Effector memory CD4-positive, alpha-beta T cell (primary cell): Measurements from ENCODE around the gene ELAVL4.

Experiments
- DNase-seq, 3 donors: peaks; one replicate each; pipeline ENCODE4 v3.0.0-alpha.2; 2020
- H3K27ac ChIP-seq: 2 replicates; pipeline ENCODE4 v1.7.0; 2013; ENCODE audit warnings: mild to moderate bottlenecking, low read length, moderate library complexity; ENCODE audit not compliant: insufficient read depth, poor library complexity, severe bottlenecking
- H3K27me3 ChIP-seq: replicated peaks from 2 replicates; pipeline ENCODE4 v1.7.0; 2013; ENCODE audit warnings: mild to moderate bottlenecking, low read length; ENCODE audit not compliant: insufficient read depth, control insufficient read depth, poor library complexity, severe bottlenecking
- H3K36me3 ChIP-seq: 2 replicates; pipeline ENCODE4 v1.7.0; 2013; ENCODE audit warnings: mild to moderate bottlenecking, low read length, moderate library complexity; ENCODE audit not compliant: control insufficient read depth, insufficient read depth
- H3K4me1 ChIP-seq: 2 replicates; pipeline ENCODE4 v1.7.0; 2013; ENCODE audit warnings: low read length, mild to moderate bottlenecking; ENCODE audit not compliant: control insufficient read depth, insufficient read depth, poor library complexity, severe bottlenecking
- H3K4me3 ChIP-seq: 2 replicates; pipeline ENCODE4 v1.7.0; 2013; ENCODE audit warnings: low read length, low read depth, mild to moderate bottlenecking; ENCODE audit not compliant: insufficient read depth, poor library complexity, severe bottlenecking
- H3K9me3 ChIP-seq: 2 replicates; pipeline ENCODE4 v1.7.0; 2013; ENCODE audit warnings: mild to moderate bottlenecking, low read length, moderate library complexity; ENCODE audit not compliant: control insufficient read depth

The ELAVL4 gene

DNA sequence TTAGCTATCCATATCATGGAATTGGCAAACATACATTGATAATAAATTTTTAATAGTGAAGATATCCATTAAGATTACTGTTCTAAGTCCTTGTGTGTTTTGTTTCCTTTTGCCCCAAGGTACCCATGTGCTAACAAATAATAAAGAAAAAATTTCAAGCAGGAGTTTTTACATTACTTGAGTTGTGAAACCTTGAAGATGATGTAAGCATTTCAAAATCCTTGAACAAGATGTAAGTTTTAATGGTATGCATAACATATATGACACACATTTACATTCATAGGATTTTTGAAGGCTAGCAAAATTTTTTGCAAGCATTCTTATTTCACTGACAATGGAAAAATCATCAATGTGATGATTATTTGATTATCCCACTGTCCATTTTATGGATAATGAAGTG lies 10.9 kb upstream of the ELAVL4 start:
- Histone ChIP-seq H3K27ac (no peak overlapping the region), H3K4me1 (no peaks in the 10 kb centered on the region), H3K9me3 (no peaks in the 10 kb centered on the region), H3K27me3 (no peaks in the 10 kb centered on the region), H3K4me3 (no peak overlapping the region), H3K36me3 (no peaks in the 10 kb centered on the region)
- DNase-seq: no peak

DNA sequence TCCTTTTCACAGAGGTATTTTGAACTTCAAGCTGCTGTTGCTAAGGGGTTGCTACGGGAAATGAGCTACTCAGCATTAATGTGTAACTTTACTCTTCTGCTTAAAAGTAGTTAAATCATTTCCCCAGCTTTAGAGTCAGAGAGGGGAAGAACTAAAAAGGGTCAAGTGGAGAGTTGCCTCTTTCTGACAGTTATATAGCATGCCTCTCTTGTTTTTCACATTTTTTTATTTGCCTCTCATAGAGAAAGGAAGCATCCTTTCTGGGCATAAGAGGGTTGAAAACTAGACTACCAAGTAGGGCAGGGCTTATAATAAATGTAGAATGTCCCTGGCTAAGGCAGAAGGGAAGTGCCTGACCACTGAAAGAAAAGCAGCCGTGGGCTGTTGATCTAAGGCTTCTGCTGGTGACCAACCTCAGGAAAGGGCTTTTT lies 10.1 kb upstream of the ELAVL4 start:
- Histone ChIP-seq H3K27me3 (no peaks in the 10 kb centered on the region), H3K4me1 (no peaks in the 10 kb centered on the region), H3K9me3 (no peaks in the 10 kb centered on the region), H3K36me3 (no peaks in the 10 kb centered on the region), H3K27ac (no peak overlapping the region), H3K4me3 (no peak overlapping the region)
- DNase-seq: no peak

DNA sequence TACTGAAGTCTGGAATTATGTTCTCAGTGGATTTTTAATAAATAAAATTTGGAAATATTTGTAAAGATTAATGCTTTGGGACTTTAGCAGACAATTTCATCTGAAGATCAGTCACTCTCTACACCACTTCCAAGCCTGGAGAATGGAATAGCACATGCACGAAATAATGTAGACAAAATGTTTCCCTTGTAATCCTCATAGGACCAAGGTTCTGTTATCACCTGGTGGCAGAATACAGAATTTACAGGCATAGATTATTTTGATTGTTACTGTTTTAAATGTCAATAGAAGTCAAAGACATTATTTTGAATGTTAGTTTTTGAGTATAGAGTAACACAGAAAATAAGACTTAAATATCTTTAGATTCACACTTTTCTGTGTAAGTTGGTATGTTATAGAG lies 9.1 kb upstream of the ELAVL4 start:
- Histone ChIP-seq H3K36me3 (no peaks in the 10 kb centered on the region), H3K27me3 (no peaks in the 10 kb centered on the region), H3K4me3 (no peak overlapping the region), H3K27ac (no peak overlapping the region), H3K9me3 (no peaks in the 10 kb centered on the region), H3K4me1 (no peaks in the 10 kb centered on the region)
- DNase-seq: no peak

DNA sequence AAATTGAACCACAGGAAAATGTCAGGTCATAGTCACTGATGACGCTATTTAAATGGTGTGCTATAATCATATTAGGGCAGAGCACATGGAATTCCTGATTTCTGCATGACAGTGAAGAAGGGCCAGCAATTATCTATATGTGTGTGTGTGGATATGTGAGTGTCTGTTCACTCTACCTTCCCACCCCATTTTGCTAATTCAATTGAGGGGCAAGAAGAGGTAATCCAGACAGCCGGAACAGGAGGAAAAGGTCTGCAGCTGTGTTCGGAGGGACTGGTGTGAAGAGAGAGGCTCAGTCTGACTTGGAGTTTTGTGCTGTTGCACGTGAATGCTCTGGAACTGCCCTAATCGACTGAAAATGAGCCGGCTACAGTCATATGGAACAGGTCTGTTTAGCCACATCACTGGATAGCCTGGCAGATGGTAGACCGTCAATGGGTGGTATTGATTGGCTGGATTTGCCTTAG lies 5.1 kb upstream of the ELAVL4 start:
- no peak overlapping the region for H3K4me3 ChIP-seq
- H3K9me3 ChIP-seq: no peaks in the 10 kb centered on the region
- no peaks in the 10 kb centered on the region for H3K4me1 ChIP-seq
- no peaks in the 10 kb centered on the region for H3K36me3 ChIP-seq
- H3K27me3 ChIP-seq: no peaks in the 10 kb centered on the region
- H3K27ac ChIP-seq: no peak overlapping the region
- DNase-seq: no peak

DNA sequence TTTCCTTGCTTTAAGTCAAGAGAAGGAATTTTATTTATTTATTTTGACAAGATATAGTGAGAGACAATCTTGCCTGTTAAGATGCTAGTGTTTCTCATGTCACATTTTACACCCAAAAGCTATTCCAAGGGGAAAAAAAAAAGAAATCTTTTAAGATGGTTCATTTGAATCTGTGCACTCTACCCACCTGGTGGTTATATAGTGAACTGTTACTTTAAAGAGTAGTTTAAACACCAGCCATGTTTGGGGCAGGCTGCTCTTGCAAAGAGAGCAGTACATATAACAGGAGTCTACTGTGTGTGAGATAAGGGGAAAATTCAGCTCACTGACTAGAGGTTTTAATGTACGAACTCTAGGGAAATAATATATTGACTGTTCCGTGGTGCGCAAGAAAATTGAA lies 3.3 kb upstream of the ELAVL4 start:
- no peaks in the 10 kb centered on the region for H3K27me3 ChIP-seq
- no peak overlapping the region for H3K4me3 ChIP-seq
- no peaks in the 10 kb centered on the region for H3K4me1 ChIP-seq
- H3K36me3 ChIP-seq: no peaks in the 10 kb centered on the region
- no peak overlapping the region for H3K27ac ChIP-seq
- DNase-seq: no peak
- no peaks in the 10 kb centered on the region for H3K9me3 ChIP-seq

DNA sequence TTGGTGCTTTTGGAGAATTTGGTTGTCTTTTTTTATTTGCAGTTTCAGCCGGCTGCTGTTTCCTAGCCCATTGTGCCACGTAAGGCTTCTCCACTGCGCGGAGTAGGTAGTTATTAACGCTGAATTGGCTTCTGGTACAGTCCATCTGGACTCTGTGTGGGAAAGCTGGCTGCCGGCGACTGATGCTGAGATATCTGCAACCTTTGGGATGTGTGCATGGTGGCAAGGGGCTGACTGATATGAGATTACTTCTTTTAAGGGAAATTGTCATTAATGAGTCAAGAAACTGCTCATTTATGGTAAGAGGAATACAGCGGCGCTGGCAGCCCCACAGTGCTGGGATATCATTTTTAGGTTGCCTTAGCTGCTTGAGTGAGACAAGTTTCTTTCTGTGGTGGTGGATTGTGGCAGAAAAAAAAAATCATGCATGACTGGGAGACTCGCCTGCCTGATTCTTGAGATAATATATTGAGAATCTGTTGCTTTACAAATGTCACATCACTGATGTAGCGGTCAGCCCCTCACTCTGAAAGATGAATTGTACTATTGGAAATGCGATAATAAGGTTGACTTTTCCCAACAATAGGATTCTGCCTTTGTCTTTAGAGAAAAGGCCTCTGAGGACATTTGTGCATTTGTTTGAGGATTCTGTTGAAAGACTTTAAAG lies 2.5 kb upstream of the ELAVL4 start:
- Histone ChIP-seq H3K27ac (no peak overlapping the region), H3K9me3 (no peaks in the 10 kb centered on the region), H3K4me3 (no peak overlapping the region), H3K27me3 (no peaks in the 10 kb centered on the region), H3K4me1 (no peaks in the 10 kb centered on the region), H3K36me3 (no peaks in the 10 kb centered on the region)
- no peak for DNase-seq

DNA sequence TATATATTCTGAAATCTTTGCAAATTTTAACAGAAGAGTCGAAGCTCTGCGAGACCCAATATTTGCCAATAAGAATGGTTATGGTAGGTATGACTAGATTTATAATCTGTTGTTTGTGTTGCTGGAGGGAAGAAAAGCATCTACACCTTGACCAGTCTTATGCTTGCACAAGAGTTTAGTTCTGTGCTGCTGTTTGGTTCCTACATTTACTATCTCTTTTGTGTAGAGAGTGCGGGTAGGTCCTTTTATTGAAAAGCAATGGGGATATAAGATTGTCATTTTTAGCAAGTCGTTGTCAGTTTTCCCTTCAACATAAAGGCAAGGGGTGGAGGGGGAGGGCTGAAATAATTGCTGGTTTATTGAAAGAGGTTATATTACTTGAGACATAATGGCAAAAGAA lies 396 bp downstream of the ELAVL4 start:
- H3K4me3 ChIP-seq: no peak overlapping the region
- H3K27ac ChIP-seq: no peak overlapping the region
- no peaks in the 10 kb centered on the region for H3K27me3 ChIP-seq
- H3K36me3 ChIP-seq: no peaks in the 10 kb centered on the region
- no peaks in the 10 kb centered on the region for H3K9me3 ChIP-seq
- H3K4me1 ChIP-seq: no peaks in the 10 kb centered on the region
- DNase-seq: no peak

DNA sequence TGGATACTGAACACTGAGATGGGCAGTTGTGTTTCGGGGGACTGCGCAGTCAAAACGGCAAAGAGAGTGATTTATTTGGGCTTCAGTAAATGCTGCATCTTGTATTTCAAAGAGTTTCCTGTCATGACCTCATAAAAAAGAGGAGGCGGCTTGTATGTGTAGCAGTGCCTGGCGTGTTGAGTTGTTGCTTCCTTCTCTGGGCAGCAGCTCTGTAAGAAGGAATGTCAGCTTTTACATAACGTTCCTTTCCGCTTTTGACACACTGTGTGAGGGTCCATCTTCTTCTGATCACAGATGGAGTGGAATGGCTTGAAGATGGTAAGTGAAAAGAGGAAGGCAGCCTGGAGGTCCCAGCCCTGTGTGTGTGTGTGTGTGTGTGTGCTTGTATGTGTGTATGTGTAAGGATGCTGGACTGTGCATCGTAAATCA lies 941 bp downstream of the ELAVL4 start:
- H3K27ac ChIP-seq: no peak overlapping the region
- H3K36me3 ChIP-seq: no peaks in the 10 kb centered on the region
- H3K4me1 ChIP-seq: no peaks in the 10 kb centered on the region
- H3K27me3 ChIP-seq: no peaks in the 10 kb centered on the region
- H3K9me3 ChIP-seq: no peaks in the 10 kb centered on the region
- no peak for DNase-seq
- H3K4me3 ChIP-seq: no peak overlapping the region

DNA sequence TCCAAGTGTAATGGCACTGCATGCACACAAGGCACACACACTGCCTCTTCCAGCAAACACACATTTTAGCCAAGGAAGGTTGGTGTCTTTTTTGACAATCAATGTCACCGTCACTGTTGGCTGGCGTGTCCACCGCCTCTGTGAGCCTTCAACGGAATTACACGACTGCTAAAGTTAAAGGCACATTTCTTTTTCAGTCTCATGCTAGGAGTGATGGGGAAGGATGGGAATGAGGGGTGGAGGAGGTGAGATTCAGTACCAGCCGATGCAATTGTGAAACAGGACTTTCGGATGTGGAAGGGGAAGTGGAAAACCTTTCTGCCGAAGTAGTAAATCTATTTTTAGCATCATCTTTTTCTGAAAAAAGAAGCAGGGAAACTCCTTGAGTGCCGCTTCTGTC lies 1.4 kb downstream of the ELAVL4 start:
- Histone ChIP-seq H3K9me3 (no peaks in the 10 kb centered on the region), H3K4me3 (no peak overlapping the region), H3K27ac (no peak overlapping the region), H3K4me1 (no peaks in the 10 kb centered on the region), H3K36me3 (no peaks in the 10 kb centered on the region), H3K27me3 (no peaks in the 10 kb centered on the region)
- DNase-seq: no peak

DNA sequence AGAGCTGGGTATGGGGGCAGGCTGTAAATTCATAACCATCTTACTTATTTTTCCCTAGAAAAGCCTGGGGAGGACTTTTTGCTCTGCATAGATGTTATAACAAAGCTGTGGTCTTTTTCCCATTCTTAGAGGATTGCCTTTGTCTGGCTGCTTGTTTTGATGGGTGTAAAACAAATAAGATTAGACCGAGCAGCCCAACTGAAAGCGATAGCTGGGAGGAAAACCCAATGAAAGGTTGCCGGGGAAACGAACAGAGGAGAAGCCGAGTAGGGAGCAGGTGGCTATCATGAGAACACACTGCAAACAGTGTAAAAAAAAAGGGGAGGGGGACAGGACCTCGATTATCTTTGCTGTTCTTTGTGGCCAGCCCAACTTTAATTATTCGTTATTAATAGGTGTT lies 1.9 kb downstream of the ELAVL4 start:
- Histone ChIP-seq H3K27ac (no peak overlapping the region), H3K27me3 (no peaks in the 10 kb centered on the region), H3K4me3 (no peak overlapping the region), H3K36me3 (no peaks in the 10 kb centered on the region), H3K9me3 (no peaks in the 10 kb centered on the region), H3K4me1 (no peaks in the 10 kb centered on the region)
- no peak for DNase-seq
